Activated naive CD8-positive, alpha-beta T cell treated with anti-CD3 and anti-CD28 coated beads, Interleukin-2, amount 10 ng/mL, durations not matched to agents 7 days and 5 days (primary cell): ENCODE data around the gene LUC7L2. TPM values are rescaled to one million over a fixed set of nuclear protein-coding genes. Genes with fewer than 3 reads are reported as not detected.
"Not testable (repeated sequence)": the region's sequence is repeated elsewhere in the genome, so short reads cannot be mapped to it uniquely, and the experiment has no call there.

ENCODE experiments used
- ATAC-seq: fragments of 150-1000 bp; cut with Tn5 transposase; one replicate; pipeline ENCODE4 v1.10.0; 2021; ENCODE audit warnings: low read depth, moderate library complexity
- POLR2A ChIA-PET: fragments of 350-600 bp; sonication (Branson Sonifier 250); formaldehyde crosslinking; loops from one replicate; lab custom pipeline; 2021; ENCODE audit warnings: antibody characterized with exemption; lab: Charles Lee
- DNase-seq: peaks from one replicate; pipeline ENCODE4 v3.0.0; 2021
- H3K27ac Mint-ChIP-seq: one replicate; pipeline ENCODE4 v1.8.0; 2022; ENCODE audit warnings: mild to moderate bottlenecking, mixed read lengths
- H3K27me3 Mint-ChIP-seq: one replicate; pipeline ENCODE4 v1.8.0; 2022; ENCODE audit warnings: mild to moderate bottlenecking, moderate library complexity, mixed read lengths
- H3K36me3 Mint-ChIP-seq: one replicate; pipeline ENCODE4 v1.8.0; 2021; ENCODE audit warnings: mild to moderate bottlenecking, mixed read lengths
- H3K4me1 Mint-ChIP-seq: one replicate; pipeline ENCODE4 v1.8.0; 2021; ENCODE audit warnings: mixed read lengths
- H3K4me3 Mint-ChIP-seq: one replicate; pipeline ENCODE4 v1.8.0; 2022; ENCODE audit warnings: mild to moderate bottlenecking, moderate library complexity, mixed read lengths
- H3K9me3 Mint-ChIP-seq: one replicate; pipeline ENCODE4 v1.8.0; 2021; ENCODE audit warnings: mixed read lengths
- total RNA-seq, 2 experiments: library from RNA; stranded (reverse); gene quantifications; one replicate each; pipeline ENCODE4 v1.2.3, GENCODE V29; 2021

Gene LUC7L2
- total RNA-seq, 2 experiments from 2014 or later = 138 TPM

DNA sequence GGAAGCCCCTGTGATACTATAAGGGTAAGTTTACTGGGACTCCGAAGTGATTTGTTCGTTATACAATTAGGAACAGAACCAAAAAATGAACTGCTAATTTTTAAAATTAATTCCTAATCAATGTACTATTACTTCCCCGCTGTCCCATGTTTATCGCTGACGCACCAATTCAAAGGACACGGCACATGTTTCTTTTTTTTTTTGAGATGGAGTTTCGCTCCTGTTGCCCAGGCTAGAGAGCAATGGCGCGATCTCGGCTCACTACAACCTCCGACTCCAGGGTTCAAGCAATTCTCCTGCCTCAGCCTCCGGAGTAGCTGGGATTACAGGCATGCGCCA is 20.0 kb upstream of the LUC7L2 start:
- peaks cover 21% of the 10 kb centered on the region for H3K4me1 Mint-ChIP-seq
- H3K36me3 Mint-ChIP-seq = peaks cover 5% of the 10 kb centered on the region
- DNase-seq (no peak), ATAC-seq (no peak)
- H3K27me3 Mint-ChIP-seq = peaks cover 2% of the 10 kb centered on the region
- peak overlapping the region; percentile 90 for H3K4me3 Mint-ChIP-seq
- peaks cover 7% of the 10 kb centered on the region for H3K9me3 Mint-ChIP-seq
- peak overlapping the region; percentile 99 for H3K27ac Mint-ChIP-seq
- POLR2A ChIA-PET = interaction anchor here (0.8 to 3.1 kb wide), 6 partner anchors 16 to 245 kb away, joined by 3 to 33 read pairs (median 5); partner anchors contain the start of gene LUC7L2

DNA sequence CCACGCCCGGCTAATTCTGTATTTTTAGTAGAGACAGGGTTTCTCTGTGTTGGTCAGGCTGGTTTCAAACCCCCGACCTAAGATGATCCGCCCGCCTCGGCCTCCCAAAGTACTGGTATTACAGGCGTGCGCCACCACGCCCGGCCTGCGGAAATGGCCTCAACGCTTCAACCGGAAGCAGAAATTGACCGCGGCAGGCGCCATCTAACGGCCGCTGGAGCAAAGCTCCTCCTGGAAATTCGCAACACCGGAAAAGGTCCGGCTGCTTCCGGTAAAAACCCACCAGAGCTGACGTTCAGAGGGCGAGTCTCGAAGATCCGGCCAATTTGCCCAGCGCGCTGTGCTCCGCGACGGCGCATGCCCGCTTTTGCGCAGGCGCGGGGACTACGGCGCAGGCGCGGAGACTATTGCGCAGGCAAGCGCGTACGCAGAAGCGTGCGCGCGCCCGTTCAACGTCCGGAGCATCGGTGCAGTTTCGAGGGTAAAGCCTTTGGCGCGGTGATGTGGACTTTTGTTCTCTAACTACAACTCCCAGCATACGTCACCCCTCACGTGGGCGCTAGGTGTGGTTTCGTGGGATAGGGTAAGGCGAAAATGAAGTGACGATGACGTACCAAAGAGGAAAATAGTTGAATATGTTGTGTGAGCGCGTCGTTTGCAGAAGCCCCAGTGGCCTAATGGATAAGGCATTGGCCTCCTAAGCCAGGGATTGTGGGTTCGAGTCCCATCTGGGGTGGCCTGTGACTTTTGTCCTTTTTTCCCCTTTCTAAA is 19.5 kb upstream of the LUC7L2 start:
- H3K9me3 Mint-ChIP-seq = peaks cover 7% of the 10 kb centered on the region
- H3K4me3 Mint-ChIP-seq = peak overlapping the region; percentile 90
- DNase-seq (peak; percentile 97), ATAC-seq (peak; percentile 75)
- peaks cover 21% of the 10 kb centered on the region for H3K4me1 Mint-ChIP-seq
- POLR2A ChIA-PET = interaction anchor here (0.8 to 3.1 kb wide), 7 partner anchors 17 to 245 kb away, joined by 3 to 33 read pairs (median 4); partner anchors contain the start of gene LUC7L2
- peak overlapping the region; percentile 99 for H3K27ac Mint-ChIP-seq
- H3K27me3 Mint-ChIP-seq = peaks cover 2% of the 10 kb centered on the region
- peaks cover 6% of the 10 kb centered on the region for H3K36me3 Mint-ChIP-seq

DNA sequence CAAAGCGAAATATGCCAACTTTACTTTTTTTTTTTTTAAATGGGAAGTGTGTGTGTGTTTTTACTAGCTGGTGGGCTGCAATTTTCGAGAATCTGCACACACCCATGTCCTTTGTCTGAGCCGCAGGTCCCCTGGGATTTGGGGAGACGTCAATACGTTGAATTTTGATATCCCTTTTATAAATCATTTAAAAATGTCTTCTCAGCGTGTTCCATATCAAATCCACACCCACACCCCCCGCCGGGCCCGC is 19.0 kb upstream of the LUC7L2 start:
- Mint-ChIP-seq H3K4me3 (peak overlapping the region; percentile 90), H3K9me3 (peaks cover 7% of the 10 kb centered on the region), H3K27ac (peak overlapping the region; percentile 99), H3K36me3 (peaks cover 9% of the 10 kb centered on the region), H3K27me3 (peaks cover 2% of the 10 kb centered on the region), H3K4me1 (peaks cover 21% of the 10 kb centered on the region)
- no peak for ATAC-seq
- POLR2A ChIA-PET = interaction anchor here (0.9 to 3.1 kb wide), 3 partner anchors 19 to 236 kb away, joined by 3 to 33 read pairs (median 9); partner anchors contain the start of gene LUC7L2
- DNase-seq = no peak

DNA sequence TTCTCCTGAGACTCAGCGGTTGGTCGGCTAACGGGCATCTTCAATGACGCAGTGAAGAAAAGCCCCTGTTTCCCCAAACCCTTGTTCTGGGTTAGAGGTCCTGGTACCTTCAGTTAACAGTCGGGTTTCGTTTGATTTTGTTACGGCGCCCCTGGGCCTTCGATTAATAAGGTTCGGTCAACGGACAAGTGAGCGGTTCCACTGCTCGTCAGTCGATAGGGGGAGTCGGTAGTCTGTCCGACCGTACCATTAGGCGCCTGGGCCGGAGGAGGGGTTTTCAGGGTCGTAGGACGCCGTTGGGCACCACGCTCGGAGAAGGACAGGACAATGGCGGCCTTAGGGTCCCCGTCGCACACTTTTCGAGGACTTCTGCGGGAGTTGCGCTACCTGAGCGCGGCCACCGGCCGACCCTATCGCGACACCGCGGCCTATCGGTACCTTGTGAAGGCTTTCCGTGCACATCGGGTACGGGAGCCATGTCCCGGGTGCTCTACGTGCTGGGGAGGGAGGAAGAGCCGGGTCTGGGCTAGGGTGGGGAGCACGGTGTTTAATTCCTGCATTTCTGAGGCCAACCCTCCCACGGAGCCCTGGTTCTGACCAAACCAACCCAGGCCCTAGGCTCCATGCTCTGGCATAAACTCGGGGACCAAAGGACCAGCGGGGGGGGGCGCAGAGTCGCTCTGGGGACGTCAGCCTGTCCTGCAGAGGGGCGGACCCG is 18.5 kb upstream of the LUC7L2 start, which contains the start of gene FMC1:
Gene FMC1, plus strand, starts transcription at position 280 of the 718 bp plus-strand sequence. Its CDS starts 48 bp downstream, at position 328.
- peaks cover 7% of the 10 kb centered on the region for H3K9me3 Mint-ChIP-seq
- DNase-seq (peak; percentile 83), ATAC-seq (peak; percentile 66)
- peaks cover 21% of the 10 kb centered on the region for H3K4me1 Mint-ChIP-seq
- H3K36me3 Mint-ChIP-seq = peaks cover 9% of the 10 kb centered on the region
- H3K4me3 Mint-ChIP-seq = peak within 1 kb of the TSS; percentile 90
- H3K27me3 Mint-ChIP-seq = peaks cover 2% of the 10 kb centered on the region
- H3K27ac Mint-ChIP-seq = peak within 1 kb of the TSS; percentile 99
- POLR2A ChIA-PET = interaction anchor here (1.0 to 3.1 kb wide), 3 partner anchors 18 to 237 kb away, joined by 5 to 33 read pairs (median 9); partner anchors contain the start of gene LUC7L2

DNA sequence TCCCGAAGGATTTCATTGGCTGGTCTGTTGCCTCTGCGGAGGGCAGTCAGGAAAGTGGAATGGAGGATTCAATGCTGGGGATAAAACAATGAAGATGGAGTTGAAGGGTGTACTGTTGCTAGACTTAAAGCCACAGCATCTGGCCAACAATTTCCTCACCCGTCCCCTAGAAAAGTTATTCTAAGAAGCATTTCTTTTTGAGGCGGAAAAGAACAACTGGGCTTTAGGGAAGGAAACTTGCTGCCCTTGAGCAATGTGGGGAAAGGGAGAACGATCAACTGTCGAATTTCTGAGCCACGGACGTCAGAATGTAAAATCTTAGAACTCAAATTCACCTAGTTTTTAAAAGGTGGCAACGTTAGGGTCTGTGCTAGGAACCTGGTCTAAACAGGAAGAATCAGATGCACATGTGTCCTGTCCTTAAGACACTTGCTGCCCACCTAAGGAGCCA is 17.9 kb upstream of the LUC7L2 start:
- ATAC-seq (no peak), DNase-seq (no peak)
- POLR2A ChIA-PET = interaction anchor here (0.7 to 1.8 kb wide), 2 partner anchors 18 to 59 kb away, joined by 3 to 5 read pairs; partner anchors contain the start of gene LUC7L2
- Mint-ChIP-seq H3K4me3 (peak overlapping the region; percentile 90), H3K27me3 (peaks cover 2% of the 10 kb centered on the region), H3K4me1 (peaks cover 21% of the 10 kb centered on the region), H3K36me3 (peaks cover 11% of the 10 kb centered on the region), H3K9me3 (peaks cover 7% of the 10 kb centered on the region), H3K27ac (peak overlapping the region; percentile 99)

DNA sequence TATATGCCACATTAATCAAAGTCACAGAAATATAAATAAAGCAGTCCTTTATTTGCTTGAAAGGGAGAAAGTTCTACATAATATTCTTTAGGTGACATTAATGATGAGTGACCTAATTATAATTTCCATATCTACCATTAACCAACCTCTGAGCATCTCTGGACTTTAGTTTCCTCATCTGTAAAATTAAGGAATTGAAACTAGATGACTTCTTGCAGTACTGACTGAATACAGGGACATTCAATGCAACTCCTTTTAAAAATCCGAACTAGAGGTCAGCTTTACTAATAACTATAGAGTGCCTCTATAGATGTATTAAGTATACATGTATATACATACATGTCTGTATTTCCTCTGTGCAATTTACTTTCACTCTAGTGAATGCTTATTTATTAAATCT is 14.7 kb upstream of the LUC7L2 start:
- Mint-ChIP-seq H3K36me3 (peaks cover 19% of the 10 kb centered on the region), H3K4me1 (peaks cover 16% of the 10 kb centered on the region), H3K4me3 (no peak overlapping the region), H3K9me3 (peaks cover 2% of the 10 kb centered on the region), H3K27me3 (peaks cover 2% of the 10 kb centered on the region), H3K27ac (no peak overlapping the region)
- POLR2A ChIA-PET = interaction anchor here (1.1 kb wide), 1 partner anchor 15 kb away, joined by 3 read pairs; the partner anchor contains the start of gene LUC7L2
- ATAC-seq (no peak), DNase-seq (no peak)

DNA sequence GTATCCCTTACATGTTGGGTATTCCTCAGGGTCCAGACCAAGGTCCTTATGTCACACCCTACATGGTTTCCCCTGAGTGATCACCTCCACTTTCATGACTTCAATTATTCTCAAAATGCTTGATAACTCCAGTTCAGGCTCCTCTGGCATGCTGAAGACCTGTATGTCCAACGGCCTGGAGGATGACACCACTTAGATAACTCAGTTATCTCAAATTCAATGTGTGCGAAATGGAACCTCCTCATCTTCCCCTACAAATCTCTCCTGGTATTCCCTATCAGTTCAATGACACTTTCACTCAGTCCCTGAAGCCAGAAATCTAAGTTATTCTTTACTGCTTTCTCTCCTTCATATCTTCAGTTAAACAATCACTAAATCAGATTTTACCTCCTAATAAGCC is 8.7 kb upstream of the LUC7L2 start:
- H3K27ac Mint-ChIP-seq = no peak overlapping the region

DNA sequence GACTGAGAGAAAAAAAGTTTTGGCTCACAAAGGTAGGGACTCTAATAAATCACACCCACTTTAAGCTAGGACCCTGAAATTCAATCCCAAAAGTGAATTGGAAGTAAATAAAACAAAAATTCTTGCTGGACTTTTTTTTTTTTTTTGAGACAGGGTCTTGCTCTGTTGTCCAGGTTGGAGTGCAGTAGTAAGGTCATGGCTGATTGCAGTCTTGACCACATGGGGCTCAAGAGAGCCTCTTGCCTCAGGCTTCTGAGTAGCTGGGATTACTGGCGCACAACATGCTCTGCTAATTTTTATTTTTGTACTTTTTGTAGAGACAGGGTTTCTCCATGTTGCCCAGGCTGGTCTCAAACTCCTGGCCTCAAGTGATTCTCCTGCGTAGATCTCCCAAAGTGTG is 5.0 kb upstream of the LUC7L2 start:
- Mint-ChIP-seq H3K4me1 (peaks cover 3% of the 10 kb centered on the region), H3K4me3 (no peak overlapping the region), H3K9me3 (no peaks in the 10 kb centered on the region), H3K27ac (no peak overlapping the region), H3K27me3 (no peaks in the 10 kb centered on the region), H3K36me3 (peaks cover 21% of the 10 kb centered on the region)
- ATAC-seq (no peak), DNase-seq (no peak)
- POLR2A ChIA-PET = interaction anchor here (0.7 kb wide), 1 partner anchor 12 kb away, joined by 5 read pairs; no protein-coding TSS in a partner anchor

More for the DNA sequence above, 8.7 kb upstream of the LUC7L2 start:
- Mint-ChIP-seq H3K9me3 (no peaks in the 10 kb centered on the region), H3K27me3 (no peaks in the 10 kb centered on the region), H3K4me1 (peaks cover 3% of the 10 kb centered on the region), H3K36me3 (peaks cover 31% of the 10 kb centered on the region), H3K4me3 (no peak overlapping the region)
- POLR2A ChIA-PET = interaction anchor here (0.6 to 1.1 kb wide), 2 partner anchors 9 to 247 kb away, joined by 3 to 4 read pairs; partner anchors contain the start of gene LUC7L2
- no peak for DNase-seq
- ATAC-seq = no peak

DNA sequence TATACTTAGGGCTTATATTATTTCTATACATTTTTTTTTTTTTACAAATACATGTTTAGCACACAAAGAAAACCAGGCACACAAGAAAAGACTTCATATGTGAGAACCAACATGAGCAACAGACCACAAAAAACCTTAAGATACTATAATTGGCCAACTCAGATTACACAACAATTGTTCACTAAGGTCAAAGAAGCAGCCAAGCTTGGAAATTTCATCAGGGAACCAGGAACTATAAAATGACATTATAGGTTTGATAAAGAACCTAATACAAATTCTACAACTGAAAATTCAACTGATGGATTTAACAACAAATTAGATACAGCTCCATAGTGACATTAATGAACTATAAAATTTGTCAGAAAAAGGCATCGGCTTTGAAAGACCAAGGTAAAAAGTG is 4.4 kb upstream of the LUC7L2 start:
- Mint-ChIP-seq H3K4me1 (peaks cover 3% of the 10 kb centered on the region), H3K9me3 (no peaks in the 10 kb centered on the region), H3K27me3 (no peaks in the 10 kb centered on the region), H3K27ac (no peak overlapping the region), H3K36me3 (peaks cover 18% of the 10 kb centered on the region), H3K4me3 (no peak overlapping the region)
- DNase-seq = no peak
- no peak for ATAC-seq
- POLR2A ChIA-PET = interaction anchor here (1.5 kb wide), 1 partner anchor 16 kb away, joined by 9 read pairs; no protein-coding TSS in a partner anchor

DNA sequence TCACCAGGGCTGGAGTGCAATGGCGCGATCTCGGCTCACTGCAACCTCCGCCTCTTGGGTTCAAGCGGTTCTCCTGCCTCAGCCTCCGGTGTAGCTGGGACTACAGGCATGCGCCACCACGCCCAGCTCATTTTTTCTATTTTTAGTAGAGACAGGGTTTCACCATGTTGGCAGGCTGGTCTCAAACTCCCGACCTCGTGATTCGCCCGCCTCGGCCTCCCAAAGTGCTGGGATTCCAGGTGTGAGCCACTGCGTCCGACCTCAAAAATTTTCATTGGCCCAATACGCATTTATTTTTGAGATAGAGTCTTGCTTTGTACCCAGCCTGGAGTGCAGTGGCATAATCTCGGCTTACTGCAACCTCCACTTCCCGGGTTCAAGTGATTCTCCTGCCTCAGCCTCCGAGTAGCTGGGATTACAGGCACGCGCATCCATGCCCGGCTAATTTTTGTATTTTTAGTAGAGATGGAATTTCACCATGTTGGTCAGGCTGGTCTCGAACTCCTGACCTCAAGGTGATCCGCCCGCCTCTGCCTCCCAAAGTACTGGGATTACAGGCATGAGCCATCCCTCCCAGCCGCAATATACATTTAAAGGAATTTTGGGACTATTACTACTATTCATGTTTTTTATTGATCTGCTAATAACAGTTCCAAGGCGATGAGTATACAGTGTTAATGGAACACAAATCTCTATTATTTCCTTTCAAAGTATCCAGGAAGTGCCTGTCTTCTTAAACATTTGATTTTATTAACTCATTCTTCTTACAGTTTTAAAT is 1.8 kb upstream of the LUC7L2 start:
- not testable (repeated sequence) for H3K36me3 Mint-ChIP-seq, DNase-seq, H3K9me3 Mint-ChIP-seq, H3K27me3 Mint-ChIP-seq, ATAC-seq
- Mint-ChIP-seq H3K27ac (peak overlapping the region; percentile 100), H3K4me3 (peak overlapping the region; percentile 96), H3K4me1 (peaks cover 19% of the 10 kb centered on the region)
- POLR2A ChIA-PET = interaction anchor here (1.0 to 2.9 kb wide), 2 partner anchors 18 kb away, joined by 3 to 33 read pairs; partner anchors contain the start of gene FMC1

DNA sequence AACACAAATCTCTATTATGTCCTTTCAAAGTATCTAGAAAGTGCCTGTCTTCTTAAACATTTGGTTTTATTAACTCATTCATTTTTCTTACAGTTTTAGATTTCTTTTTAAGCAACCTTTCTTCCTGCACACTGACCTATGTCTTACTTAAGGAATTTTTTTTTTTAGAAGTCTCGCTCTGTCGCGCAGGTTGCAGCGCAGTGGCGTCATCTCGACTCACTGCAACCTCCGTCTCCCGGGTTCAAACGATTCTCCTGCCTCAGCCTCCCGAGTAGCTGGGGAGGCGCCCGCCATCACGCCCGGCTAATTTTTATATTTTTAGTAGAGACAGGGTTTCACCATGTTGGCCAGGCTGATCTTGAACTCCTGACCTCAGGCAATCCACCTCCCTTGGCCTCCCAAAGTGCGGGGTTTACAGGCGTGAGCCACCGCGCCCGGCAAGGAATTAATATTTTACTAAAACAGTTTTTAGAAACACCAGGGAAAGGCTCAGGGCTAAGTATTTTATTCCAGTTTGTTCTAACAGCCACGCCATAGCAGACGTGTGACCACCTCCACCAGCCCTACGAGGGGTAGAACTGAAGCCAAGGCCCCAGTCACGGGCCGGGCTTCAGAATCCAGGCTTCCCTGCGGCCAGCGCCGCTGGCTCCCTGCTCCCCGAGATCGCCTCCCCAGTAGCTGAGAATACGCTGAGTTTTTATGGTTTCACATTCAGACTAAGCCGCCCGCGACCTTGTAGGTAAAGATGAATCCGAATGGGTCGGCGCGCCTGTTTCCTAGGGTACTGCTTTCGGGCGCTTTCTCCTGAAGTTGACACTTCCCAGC is 941 bp upstream of the LUC7L2 start:
- H3K27ac Mint-ChIP-seq = peak overlapping the region; percentile 100
- H3K4me3 Mint-ChIP-seq = peak overlapping the region; percentile 96
- H3K36me3 Mint-ChIP-seq = peaks cover 9% of the 10 kb centered on the region
- peak; percentile 54 for DNase-seq
- no peaks in the 10 kb centered on the region for H3K27me3 Mint-ChIP-seq
- ATAC-seq = peak; percentile 6
- POLR2A ChIA-PET = interaction anchor here (0.7 to 2.9 kb wide), 16 partner anchors 7 to 264 kb away, joined by 3 to 33 read pairs (median 4); partner anchors contain the start of genes FMC1 and UBN2
- no peaks in the 10 kb centered on the region for H3K9me3 Mint-ChIP-seq
- peaks cover 24% of the 10 kb centered on the region for H3K4me1 Mint-ChIP-seq
